ENCODE results near the gene ENTREP3. TPM values are rescaled to one million over a fixed set of nuclear protein-coding genes. Genes with fewer than 3 reads are reported as not detected.

Gene ENTREP3
- 10 to 100 TPM; 29.7 to 34.8 TPM for total RNA-seq

- ATAC-seq (peak; percentile 82), DNase-seq (peak; percentile 90)
- H3K27ac Mint-ChIP-seq: peak within 1 kb of the TSS; percentile 76
- H3K9me3 Mint-ChIP-seq (ENCODE audit: low read depth): no peaks in the 10 kb centered on the region
- intact Hi-C loops (cut with DNase I, micrococcal nuclease): loop anchor here in 1 of 2 experiments (1.0 kb wide), 4 partner anchors 18 to 69 kb away; partner anchors contain the start of genes CLK2, FDPS and HCN3
- peaks cover 31% of the 10 kb centered on the region for H3K4me1 Mint-ChIP-seq
- H3K4me3 Mint-ChIP-seq: peak within 1 kb of the TSS; percentile 73
- ChIA-PET POLR2A (interaction anchor here (0.6 to 1.3 kb wide), 4 partner anchors 15 to 100 kb away, joined by 3 read pairs; partner anchors contain the start of gene CLK2), CTCF (interaction anchor here (0.9 to 1.1 kb wide), 3 partner anchors 30 to 210 kb away, joined by 3 to 4 read pairs (median 3); no protein-coding TSS in a partner anchor)
- H3K27me3 Mint-ChIP-seq: no peaks in the 10 kb centered on the region
- H3K36me3 Mint-ChIP-seq (ENCODE audit: low read depth): peaks cover 30% of the 10 kb centered on the region
Observed at GRCh38 chr1:155255243-155256007, at the start of gene ENTREP3. ENTREP3 (minus strand) TSS chr1:155255483; CDS start chr1:155254877, 606 bp downstream.

GRCh38 chr1:155304558-155305063 lies 49.3 kb upstream of the ENTREP3 start:
- no peak for DNase-seq
- Mint-ChIP-seq H3K27ac (no peak overlapping the region), H3K4me3 (no peak overlapping the region), H3K36me3 (ENCODE audit: low read depth) (peaks cover 4% of the 10 kb centered on the region), H3K4me1 (peaks cover 11% of the 10 kb centered on the region), H3K27me3 (no peaks in the 10 kb centered on the region), H3K9me3 (ENCODE audit: low read depth) (no peaks in the 10 kb centered on the region)
- ATAC-seq: no peak
- ChIA-PET POLR2A (no interaction called here), CTCF (interaction anchor here (0.9 to 1.6 kb wide), 3 partner anchors 26 to 168 kb away, joined by 3 to 7 read pairs (median 4); no protein-coding TSS in a partner anchor)
- intact Hi-C loops (cut with DNase I, micrococcal nuclease): loop anchor here (5.0 to 10.0 kb wide), 3 partner anchors 42 to 720 kb away; partner anchors contain the start of genes DAP3 (in 1 of the 2), SCAMP3 (in 1 of the 2), SSR2 (in 1 of the 2) and YY1AP1 (in 1 of the 2)

- CTCF ChIA-PET: no interaction called here
- Mint-ChIP-seq H3K4me1 (no peaks in the 10 kb centered on the region), H3K4me3 (no peak within 1 kb of the TSS), H3K36me3 (ENCODE audit: low read depth) (no peaks in the 10 kb centered on the region), H3K27ac (no peak within 1 kb of the TSS), H3K9me3 (ENCODE audit: low read depth) (no peaks in the 10 kb centered on the region), H3K27me3 (peaks cover 12% of the 10 kb centered on the region)
- POLR2A ChIA-PET: interaction anchor here (0.6 to 0.7 kb wide), 2 partner anchors 28 to 820 kb away, joined by 4 read pairs; partner anchors contain the start of gene CLK2
- DNase-seq (no peak), ATAC-seq (no peak)
- intact Hi-C loops (cut with DNase I, micrococcal nuclease): loop anchor here in 1 of 2 experiments (10.0 kb wide), 1 partner anchor 723 kb away; the partner anchor contains the start of gene SSR2
Observed at GRCh38 chr1:155301342-155301841, 46.1 kb upstream of the ENTREP3 start, which contains the start of gene PKLR. PKLR (minus strand) TSS chr1:155301438; CDS start chr1:155301395, 43 bp downstream.

GRCh38 chr1:155300553-155301329 lies 45.5 kb upstream of the ENTREP3 start:
- Mint-ChIP-seq H3K9me3 (ENCODE audit: low read depth) (no peaks in the 10 kb centered on the region), H3K36me3 (ENCODE audit: low read depth) (no peaks in the 10 kb centered on the region), H3K27me3 (peaks cover 16% of the 10 kb centered on the region), H3K4me3 (no peak overlapping the region), H3K4me1 (no peaks in the 10 kb centered on the region), H3K27ac (no peak overlapping the region)
- ATAC-seq (no peak), DNase-seq (no peak)
- POLR2A ChIA-PET: no interaction called here
- intact Hi-C loops (cut with DNase I, micrococcal nuclease): loop anchor here in 1 of 2 experiments (10.0 kb wide), 1 partner anchor 724 kb away; the partner anchor contains the start of gene SSR2
- CTCF ChIA-PET: interaction anchor here (0.6 kb wide), 1 partner anchor 100 kb away, joined by 3 read pairs; no protein-coding TSS in a partner anchor

- H3K27me3 Mint-ChIP-seq: peaks cover 19% of the 10 kb centered on the region
- CTCF ChIA-PET: interaction anchor here (0.6 kb wide), 1 partner anchor 100 kb away, joined by 3 read pairs; no protein-coding TSS in a partner anchor
- H3K36me3 Mint-ChIP-seq (ENCODE audit: low read depth): no peaks in the 10 kb centered on the region
- H3K4me3 Mint-ChIP-seq: no peak overlapping the region
- intact Hi-C loops (cut with DNase I, micrococcal nuclease): loop anchor here in 1 of 2 experiments (10.0 kb wide), 1 partner anchor 725 kb away; the partner anchor contains the start of gene SSR2
- ATAC-seq: no peak
- no peaks in the 10 kb centered on the region for H3K9me3 Mint-ChIP-seq (ENCODE audit: low read depth)
- POLR2A ChIA-PET: no interaction called here
- H3K27ac Mint-ChIP-seq: no peak overlapping the region
- no peak for DNase-seq
- no peaks in the 10 kb centered on the region for H3K4me1 Mint-ChIP-seq
Observed at GRCh38 chr1:155300024-155300423, 44.7 kb upstream of the ENTREP3 start.

- Mint-ChIP-seq H3K36me3 (ENCODE audit: low read depth) (no peaks in the 10 kb centered on the region), H3K9me3 (ENCODE audit: low read depth) (no peaks in the 10 kb centered on the region), H3K4me1 (peaks cover 3% of the 10 kb centered on the region), H3K27me3 (peaks cover 30% of the 10 kb centered on the region), H3K27ac (no peak overlapping the region), H3K4me3 (no peak overlapping the region)
- intact Hi-C loops (cut with DNase I, micrococcal nuclease): no loop called here
- ATAC-seq (no peak), DNase-seq (no peak)
- CTCF ChIA-PET: no interaction called here
- POLR2A ChIA-PET: no interaction called here
Observed at GRCh38 chr1:155297384-155297783, 42.1 kb upstream of the ENTREP3 start.

GRCh38 chr1:155296661-155297060 lies 41.4 kb upstream of the ENTREP3 start:
- no peaks in the 10 kb centered on the region for H3K9me3 Mint-ChIP-seq (ENCODE audit: low read depth)
- intact Hi-C loops (cut with DNase I, micrococcal nuclease): no loop called here
- ATAC-seq (no peak), DNase-seq (no peak)
- POLR2A ChIA-PET: no interaction called here
- no peak overlapping the region for H3K27ac Mint-ChIP-seq
- CTCF ChIA-PET: no interaction called here
- peaks cover 30% of the 10 kb centered on the region for H3K27me3 Mint-ChIP-seq
- no peak overlapping the region for H3K4me3 Mint-ChIP-seq
- H3K4me1 Mint-ChIP-seq: peaks cover 3% of the 10 kb centered on the region
- H3K36me3 Mint-ChIP-seq (ENCODE audit: low read depth): no peaks in the 10 kb centered on the region

- H3K4me3 Mint-ChIP-seq: no peak overlapping the region
- no peak overlapping the region for H3K27ac Mint-ChIP-seq
- CTCF ChIA-PET: interaction anchor here (0.7 to 1.3 kb wide), 2 partner anchors 10 to 20 kb away, joined by 3 to 4 read pairs; no protein-coding TSS in a partner anchor
- H3K9me3 Mint-ChIP-seq (ENCODE audit: low read depth): no peaks in the 10 kb centered on the region
- intact Hi-C loops (cut with DNase I, micrococcal nuclease): no loop called here
- no peak for DNase-seq
- peaks cover 30% of the 10 kb centered on the region for H3K27me3 Mint-ChIP-seq
- ATAC-seq: no peak
- no peaks in the 10 kb centered on the region for H3K36me3 Mint-ChIP-seq (ENCODE audit: low read depth)
- POLR2A ChIA-PET: no interaction called here
- H3K4me1 Mint-ChIP-seq: peaks cover 3% of the 10 kb centered on the region
Observed at GRCh38 chr1:155295942-155296267, 40.6 kb upstream of the ENTREP3 start.

- ChIA-PET CTCF (interaction anchor here (1.3 kb wide), 1 partner anchor 10 kb away, joined by 3 read pairs; no protein-coding TSS in a partner anchor), POLR2A (no interaction called here)
- intact Hi-C loops (cut with DNase I, micrococcal nuclease): no loop called here
- no peak overlapping the region for H3K27ac Mint-ChIP-seq
- no peak for DNase-seq
- H3K4me3 Mint-ChIP-seq: no peak overlapping the region
- H3K36me3 Mint-ChIP-seq (ENCODE audit: low read depth): no peaks in the 10 kb centered on the region
- no peaks in the 10 kb centered on the region for H3K9me3 Mint-ChIP-seq (ENCODE audit: low read depth)
- H3K4me1 Mint-ChIP-seq: peaks cover 3% of the 10 kb centered on the region
- ATAC-seq: no peak
- peaks cover 30% of the 10 kb centered on the region for H3K27me3 Mint-ChIP-seq
Observed at GRCh38 chr1:155295183-155295941, 40.1 kb upstream of the ENTREP3 start.

GRCh38 chr1:155294520-155295182 lies 39.4 kb upstream of the ENTREP3 start:
- Mint-ChIP-seq H3K27ac (no peak overlapping the region), H3K36me3 (ENCODE audit: low read depth) (no peaks in the 10 kb centered on the region), H3K4me3 (no peak overlapping the region), H3K9me3 (ENCODE audit: low read depth) (no peaks in the 10 kb centered on the region), H3K4me1 (peaks cover 3% of the 10 kb centered on the region), H3K27me3 (peaks cover 32% of the 10 kb centered on the region)
- ATAC-seq: no peak
- no peak for DNase-seq
- ChIA-PET CTCF (interaction anchor here (1.3 kb wide), 1 partner anchor 11 kb away, joined by 3 read pairs; no protein-coding TSS in a partner anchor), POLR2A (no interaction called here)
- intact Hi-C loops (cut with DNase I, micrococcal nuclease): no loop called here
